GM23338 (cell line): ENCODE measurements around the gene FPGS.

Source experiments
- CREB1 ChIP-seq: fragments of 250-450 bp; sonication (Bioruptor Pico); IDR thresholded peaks from 2 replicates; pipeline ENCODE4 v1.5.0; 2020; ENCODE audit warnings: low read depth, mild to moderate bottlenecking, moderate library complexity
- CTCF ChIP-seq, 2 experiments: fragments of 200-600 bp in 1 of 2; sonication (generic) in 1 of 2; conservative IDR thresholded peaks; 2 replicates each; pipeline versions ENCODE4 v1.5.1 to v1.6.1; 2016 to 2017; ENCODE audit warnings: antibody characterized with exemption in 2 of 2, low read depth in 2 of 2, mild to moderate bottlenecking in 2 of 2, moderate library complexity in 1 of 2
- EZH2 ChIP-seq: fragments of 200-600 bp; sonication (generic); IDR thresholded peaks from one replicate; pipeline ENCODE4 v1.8.0; 2017; ENCODE audit warnings: antibody characterized with exemption, mild to moderate bottlenecking, low read depth; ENCODE audit not compliant: unreplicated experiment
- EZH2phosphoT487 ChIP-seq: fragments of 200-600 bp; sonication (generic); IDR thresholded peaks from one replicate; pipeline ENCODE4 v1.8.1; 2018; ENCODE audit warnings: antibody characterized with exemption; ENCODE audit not compliant: unreplicated experiment
- NANOG ChIP-seq: IDR thresholded peaks from 2 replicates; pipeline ENCODE4 v1.6.1; 2016; ENCODE audit warnings: antibody characterized with exemption, borderline replicate concordance
- POLR2AphosphoS5 ChIP-seq: IDR thresholded peaks from 2 replicates; pipeline ENCODE4 v1.6.1; 2016; ENCODE audit warnings: antibody characterized with exemption, low read depth
- REST ChIP-seq: IDR thresholded peaks from one replicate; pipeline ENCODE4 v1.6.1; 2018; ENCODE audit warnings: antibody characterized with exemption; ENCODE audit not compliant: unreplicated experiment
- STAT1 ChIP-seq: IDR thresholded peaks from one replicate; pipeline ENCODE4 v1.6.1; 2016; ENCODE audit warnings: antibody characterized with exemption; ENCODE audit not compliant: unreplicated experiment
- ZNF331 ChIP-seq: fragments of 250-450 bp; sonication (Bioruptor Pico); IDR thresholded peaks from 2 replicates; pipeline ENCODE4 v1.5.0; 2020; ENCODE audit warnings: low read depth, mild to moderate bottlenecking, moderate library complexity

- TF ChIP-seq CTCF (conservative IDR thresholded peaks at IDR 0.05; ENCODE audit: low read depth in 2 of 2) (no peak), EZH2 (no peak), REST (no peak), POLR2AphosphoS5 (no peak; the same call in 1 of the 2 replicates), NANOG (no peak), CREB1 (CRISPR knock-in tag) (no peak), STAT1 (no peak), ZNF331 (CRISPR knock-in tag) (no peak), EZH2phosphoT487 (no peak)
Observed at GRCh38 chr9:127816728-127817127, 14.0 kb downstream of the FPGS start.
